ENCODE measurements around the gene CISTR. TPM values are rescaled to one million over a fixed set of nuclear protein-coding genes. Genes with fewer than 3 reads are reported as not detected.

Gene CISTR
- total RNA-seq, 6 experiments from 2014 or later = not detected

- TF ChIP-seq CTCF (IDR thresholded peaks at IDR 0.05) = no peak
- TF ChIP-seq POLR2A (IDR thresholded peaks at IDR 0.05) = no peak
- Histone ChIP-seq H3K9me3 (no peaks in the 10 kb centered on the region), H3K36me3 (no peaks in the 10 kb centered on the region), H3K4me1 (peaks cover 0 to 13% (median 6%) of the 10 kb centered on the region in 4 donors), H3K27me3 (peaks cover 0 to 16% of the 10 kb centered on the region in 2 donors), H3K27ac (no peak overlapping the region), H3K4me3 (no peak overlapping the region)
- intact Hi-C loops (cut with DNase I) = no loop called here
- DNase-seq (no peak), ATAC-seq (no peak)
- 21% methylated on average over 4 of the region's 4 CpGs for whole genome bisulfite sequencing (ENCODE audit: insufficient coverage, low coverage, low lambda C conversion rate, missing lambda C conversion rate)
These were observed 3.0 kb upstream of the CISTR start for GRCh38 chr12:53754633-53755264.

- Histone ChIP-seq H3K36me3 (no peaks in the 10 kb centered on the region), H3K4me1 (peaks cover 0 to 13% (median 6%) of the 10 kb centered on the region in 4 donors), H3K27ac (no peak overlapping the region), H3K4me3 (no peak overlapping the region), H3K27me3 (peaks cover 0 to 16% of the 10 kb centered on the region in 2 donors), H3K9me3 (no peaks in the 10 kb centered on the region)
- intact Hi-C loops (cut with DNase I) = no loop called here
- TF ChIP-seq POLR2A (IDR thresholded peaks at IDR 0.05) = no peak
- no peak for TF ChIP-seq CTCF (IDR thresholded peaks at IDR 0.05)
- 35% methylated on average over 7 of the region's 7 CpGs for WGBS (ENCODE audit: insufficient coverage, low coverage, low lambda C conversion rate, missing lambda C conversion rate)
- DNase-seq = no peak
- no peak for ATAC-seq
These were observed 2.4 kb upstream of the CISTR start for GRCh38 chr12:53754188-53754585.

GRCh38 chr12:53752621-53753020 is 842 bp upstream of the CISTR start:
- Histone ChIP-seq H3K36me3 (no peaks in the 10 kb centered on the region), H3K9me3 (no peaks in the 10 kb centered on the region), H3K27me3 (peaks cover 0 to 16% of the 10 kb centered on the region in 2 donors), H3K4me1 (peaks cover 0 to 13% (median 6%) of the 10 kb centered on the region in 4 donors), H3K27ac (no peak overlapping the region), H3K4me3 (no peak overlapping the region)
- no peak for DNase-seq
- intact Hi-C loops (cut with DNase I) = no loop called here
- WGBS (ENCODE audit: insufficient coverage, low coverage, low lambda C conversion rate, missing lambda C conversion rate) = 70% methylated on average over 2 of the region's 3 CpGs
- no peak for ATAC-seq
- no peak for TF ChIP-seq CTCF (IDR thresholded peaks at IDR 0.05)
- no peak for TF ChIP-seq POLR2A (IDR thresholded peaks at IDR 0.05)

- Histone ChIP-seq H3K4me1 (peaks cover 0 to 13% (median 6%) of the 10 kb centered on the region in 4 donors), H3K4me3 (no peak overlapping the region), H3K27ac (no peak overlapping the region), H3K9me3 (no peaks in the 10 kb centered on the region), H3K27me3 (peaks cover 0 to 16% of the 10 kb centered on the region in 2 donors), H3K36me3 (no peaks in the 10 kb centered on the region)
- DNase-seq = no peak
- TF ChIP-seq CTCF (IDR thresholded peaks at IDR 0.05) (no peak), POLR2A (IDR thresholded peaks at IDR 0.05) (no peak)
- ATAC-seq = no peak
- intact Hi-C loops (cut with DNase I) = no loop called here
- 52% methylated on average over 10 of the region's 13 CpGs for WGBS (ENCODE audit: insufficient coverage, low coverage, low lambda C conversion rate, missing lambda C conversion rate)
These were observed 418 bp upstream of the CISTR start for GRCh38 chr12:53752192-53752601.
